Limb (tissue), 2 donors: Measurements from ENCODE around the gene ZFYVE21.

Source experiments
- DNase-seq, 2 donors: peaks; one replicate each; pipeline ENCODE4 v3.0.0-alpha.2; 2016; ENCODE audit errors: extremely low spot score in 2 of 2

The ZFYVE21 gene

DNA sequence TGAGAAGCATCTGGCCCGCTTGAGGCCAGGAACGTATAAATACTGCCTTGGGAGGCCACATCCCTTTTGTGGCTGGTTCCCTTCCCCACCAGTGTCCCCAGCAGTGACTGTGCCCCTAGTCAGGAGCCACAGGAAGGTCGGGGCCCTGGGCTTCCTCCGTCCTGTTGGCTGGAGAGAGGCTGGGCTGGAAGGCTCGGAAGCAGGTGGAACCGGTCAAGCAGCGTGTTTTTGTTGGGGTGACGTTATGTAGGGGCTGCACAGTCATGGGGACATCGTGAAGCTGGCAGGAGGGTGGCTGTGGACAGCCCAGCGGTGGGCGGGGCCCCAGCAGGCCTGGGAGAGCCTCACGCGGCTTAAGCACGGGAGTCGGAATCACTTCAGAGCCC is 10.5 kb upstream of the ZFYVE21 start:
- DNase-seq, result no peak

DNA sequence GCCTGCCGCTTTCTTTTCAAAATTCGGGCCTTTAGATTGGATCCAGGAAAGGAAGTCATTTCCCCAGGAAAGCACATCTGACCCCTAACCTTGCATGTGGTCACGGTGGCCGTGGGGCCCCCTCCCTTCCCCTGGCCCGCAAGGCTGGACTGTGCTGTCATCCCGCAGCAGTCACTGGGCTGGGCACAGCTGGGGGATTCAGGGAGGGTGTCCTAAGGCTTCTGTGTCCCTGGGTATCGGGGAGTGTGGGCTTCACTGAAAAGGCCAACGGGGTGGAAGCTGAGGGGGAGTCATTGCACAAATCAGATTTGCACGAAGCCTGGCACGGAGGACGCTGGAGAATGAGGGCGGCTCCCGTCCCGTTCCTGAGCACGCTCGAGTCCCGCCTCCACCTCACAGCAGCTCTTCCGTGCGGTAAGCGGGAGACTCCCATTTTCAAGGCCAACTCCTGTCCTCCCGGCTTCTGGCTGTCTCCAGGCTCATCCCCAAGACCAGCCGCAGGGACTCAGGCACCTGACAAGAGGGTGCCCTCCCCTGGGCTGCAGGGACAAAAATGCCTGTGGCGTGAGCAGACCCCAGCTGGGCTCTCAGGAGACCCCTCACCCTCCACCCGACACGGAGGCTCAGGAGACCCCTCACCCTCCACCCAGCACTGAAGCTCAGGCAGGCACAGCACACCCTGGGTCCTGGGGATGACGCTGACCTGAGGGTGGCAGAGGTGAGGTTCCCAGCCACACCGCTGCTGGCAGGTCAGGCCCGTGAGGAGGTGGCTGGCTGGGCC is 9.9 kb upstream of the ZFYVE21 start:
- DNase-seq, result no peak

DNA sequence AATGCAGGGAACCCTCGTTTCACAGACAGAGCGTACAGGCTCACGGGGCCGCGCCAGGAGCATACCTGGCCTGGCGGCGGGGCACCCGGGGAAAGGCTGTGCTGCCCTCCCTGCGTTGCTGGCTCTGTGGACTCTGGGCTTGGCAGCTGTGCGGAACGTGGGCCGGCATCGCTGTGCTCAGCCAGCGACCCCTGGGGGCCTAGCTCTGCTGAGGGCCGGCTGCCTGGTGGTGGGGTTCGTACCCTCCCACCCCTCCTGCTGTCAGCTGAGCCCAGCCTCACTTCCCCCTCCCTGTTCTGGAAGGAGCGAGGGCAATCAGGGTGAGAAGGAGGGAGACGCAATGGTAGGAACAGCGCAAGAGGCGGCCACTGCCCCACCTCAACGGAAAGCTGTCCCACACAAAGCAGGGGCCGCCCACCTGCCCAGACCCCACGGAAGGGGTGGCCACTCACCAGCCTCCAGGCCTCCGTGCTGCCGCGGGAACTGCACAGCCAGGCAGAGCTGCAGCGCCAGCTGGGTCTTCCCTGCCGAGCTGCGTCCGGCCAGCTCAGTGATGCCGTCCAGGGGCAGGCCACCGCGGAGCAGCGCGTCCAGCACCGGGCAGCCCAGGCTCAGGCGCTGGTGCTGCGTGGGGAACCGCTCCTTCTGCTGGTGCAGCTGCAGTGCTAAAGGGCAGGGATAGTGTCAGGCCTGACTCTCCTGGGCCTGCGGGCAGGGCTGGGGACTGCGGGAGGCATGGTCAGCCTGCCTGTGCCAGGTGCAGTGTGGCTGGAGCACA is 8.9 kb upstream of the ZFYVE21 start:
- DNase-seq, result no peak

DNA sequence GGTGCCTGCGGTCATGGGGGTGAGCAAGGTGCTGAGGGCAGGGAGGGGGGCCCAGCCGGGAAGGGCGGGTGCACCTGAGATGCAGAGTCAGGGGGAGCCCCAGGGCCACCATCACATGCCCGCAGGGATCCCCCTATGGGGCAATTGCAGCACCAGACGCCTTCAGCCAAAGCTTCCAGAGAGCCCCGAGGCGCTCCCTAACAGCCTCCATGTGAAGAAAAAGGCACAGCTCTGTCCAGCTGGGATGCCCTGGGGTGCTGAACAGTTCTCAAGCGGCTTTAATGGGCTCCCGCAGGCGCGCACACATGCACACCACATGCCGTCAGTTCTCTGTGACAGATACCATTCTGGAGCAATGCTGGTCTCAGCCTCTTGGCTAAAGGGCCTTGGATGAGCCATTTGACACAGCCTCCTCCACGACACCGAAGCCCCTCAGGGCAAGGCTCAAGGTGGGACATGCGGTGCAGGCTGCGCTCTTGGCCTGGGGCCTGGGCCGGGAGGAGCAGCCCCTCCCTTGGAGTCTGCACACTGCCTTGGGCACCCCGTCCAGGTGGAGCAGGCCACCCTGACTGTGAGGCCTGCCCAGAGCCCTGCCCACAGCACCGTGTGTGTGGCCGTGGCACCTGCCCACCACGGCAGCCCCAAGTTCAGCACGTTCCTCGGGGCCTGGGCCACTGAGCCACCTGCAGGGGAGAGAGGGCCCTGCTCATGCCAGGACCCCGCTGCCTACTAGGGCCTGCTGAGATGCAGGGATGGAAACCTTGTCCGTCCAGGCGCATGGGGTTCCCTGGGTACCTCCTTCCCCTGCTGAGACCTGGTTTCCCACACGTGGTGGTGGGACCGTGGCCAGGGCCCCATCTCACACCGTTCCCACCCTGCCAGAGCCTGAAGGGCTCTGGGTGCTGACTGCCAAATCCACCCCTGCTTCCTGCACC is 8.0 kb upstream of the ZFYVE21 start:
- DNase-seq, result no peak

DNA sequence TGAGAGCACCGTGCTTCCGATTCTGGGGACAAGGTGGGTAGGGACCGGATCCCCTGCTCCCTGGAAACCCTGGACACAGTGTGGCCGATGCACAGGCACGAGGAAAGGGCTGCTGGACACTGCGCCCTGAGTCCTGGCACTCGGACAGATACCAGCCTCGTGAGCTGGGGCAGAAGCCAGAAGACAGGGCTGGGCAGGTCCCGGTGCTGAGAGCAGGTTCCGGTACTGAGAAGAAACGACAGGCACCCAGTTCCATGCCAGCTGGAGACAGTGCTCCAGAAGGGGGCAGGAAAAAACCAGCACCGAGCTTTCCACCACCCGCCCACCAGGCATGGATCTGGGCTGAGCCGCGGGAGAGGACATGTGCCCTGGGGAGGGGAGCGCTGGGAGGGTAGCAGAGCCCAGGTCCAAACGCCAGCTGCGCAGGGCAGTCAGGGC is 6.8 kb upstream of the ZFYVE21 start:
- no peak for DNase-seq

DNA sequence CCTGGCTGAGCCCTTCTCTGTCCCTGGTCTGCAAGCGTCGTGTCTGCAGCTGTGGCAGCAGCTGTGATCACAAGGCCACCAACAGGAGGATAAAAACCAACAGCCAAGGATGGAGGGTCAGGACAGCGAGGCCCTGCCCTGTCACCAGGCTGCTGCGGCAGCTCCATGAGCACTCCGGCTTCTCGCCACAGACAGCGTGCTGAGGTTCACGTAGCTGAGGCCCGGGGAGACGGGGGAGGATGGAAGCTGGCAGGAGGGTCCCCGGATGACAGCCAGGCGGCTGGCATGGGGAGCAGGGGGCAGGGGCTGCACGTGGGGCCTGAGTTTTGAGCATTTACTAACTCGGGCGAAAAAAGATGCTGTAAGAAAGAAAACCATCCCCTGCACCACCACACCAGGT is 5.8 kb upstream of the ZFYVE21 start:
- DNase-seq, result no peak

DNA sequence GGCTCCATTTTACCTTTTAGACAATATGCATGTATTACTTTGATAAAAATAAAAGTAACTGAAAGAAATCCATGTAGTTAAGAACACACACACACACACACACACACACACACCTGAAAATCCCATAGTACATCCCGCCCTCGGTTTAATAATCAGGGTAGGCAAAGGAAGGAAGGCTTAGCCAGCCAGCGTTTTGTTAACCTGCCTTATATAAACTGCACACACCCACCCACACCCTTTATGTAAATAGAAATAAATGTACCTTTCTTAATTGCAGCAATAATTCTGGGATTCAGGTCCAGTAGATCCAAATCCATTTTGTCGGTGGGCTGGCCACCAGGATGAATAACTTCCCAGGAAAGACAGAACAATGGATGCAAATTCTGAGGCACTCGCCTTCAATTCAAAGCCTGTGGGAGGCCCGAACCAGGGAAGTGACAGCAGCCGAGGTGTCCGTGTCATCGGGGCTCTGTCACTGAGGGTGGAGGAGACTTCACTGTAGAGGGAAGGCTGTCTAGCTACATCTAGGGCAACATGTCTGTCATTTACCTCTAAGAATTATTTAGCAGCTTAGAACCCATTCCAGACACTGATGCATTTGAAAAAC is 4.7 kb upstream of the ZFYVE21 start:
- DNase-seq, result no peak

DNA sequence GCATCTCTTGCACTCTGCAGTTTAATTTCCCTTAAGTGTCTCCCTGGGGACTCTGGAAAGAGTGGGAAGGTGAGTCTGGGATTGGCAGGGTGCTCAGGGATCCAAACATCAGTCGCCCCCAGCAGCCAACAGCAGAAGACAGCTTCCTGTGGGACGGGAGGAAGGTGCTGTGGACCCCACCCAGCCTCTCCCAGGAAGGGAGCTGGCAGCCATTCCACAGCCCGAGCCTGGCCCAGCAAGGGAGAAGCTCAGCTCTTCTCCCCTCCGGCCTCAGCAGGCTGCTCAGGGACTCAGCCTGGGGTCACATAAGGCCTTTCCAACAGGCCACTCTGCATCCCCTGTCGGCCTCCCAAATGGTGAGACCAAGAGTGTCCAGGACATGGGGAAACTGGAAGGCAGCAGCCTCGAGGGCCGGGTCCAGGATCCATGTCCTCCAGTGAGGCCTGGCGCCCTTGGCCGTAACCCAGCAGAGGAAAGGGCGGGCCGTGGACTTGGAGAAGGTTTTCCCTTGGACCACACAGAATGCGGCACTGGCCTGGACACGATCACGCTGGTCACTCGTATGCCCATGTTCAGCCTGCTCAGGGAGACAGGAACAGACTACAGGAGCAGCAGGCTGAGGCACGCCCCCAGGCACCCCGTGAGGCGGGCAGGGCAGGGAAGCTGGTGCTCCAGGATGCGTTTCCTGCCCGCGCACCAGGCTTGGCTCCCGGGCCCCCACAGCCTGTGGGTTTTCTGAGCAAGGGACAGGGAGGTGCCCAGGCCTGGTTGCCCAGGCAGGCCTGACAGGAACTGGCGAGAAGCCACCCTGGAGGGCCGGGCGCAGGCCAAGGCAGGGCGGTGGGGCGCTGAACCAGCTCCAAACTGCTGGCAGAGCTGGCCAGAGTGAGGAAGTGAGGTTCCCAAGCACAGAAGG is 3.8 kb upstream of the ZFYVE21 start:
- DNase-seq, result no peak

DNA sequence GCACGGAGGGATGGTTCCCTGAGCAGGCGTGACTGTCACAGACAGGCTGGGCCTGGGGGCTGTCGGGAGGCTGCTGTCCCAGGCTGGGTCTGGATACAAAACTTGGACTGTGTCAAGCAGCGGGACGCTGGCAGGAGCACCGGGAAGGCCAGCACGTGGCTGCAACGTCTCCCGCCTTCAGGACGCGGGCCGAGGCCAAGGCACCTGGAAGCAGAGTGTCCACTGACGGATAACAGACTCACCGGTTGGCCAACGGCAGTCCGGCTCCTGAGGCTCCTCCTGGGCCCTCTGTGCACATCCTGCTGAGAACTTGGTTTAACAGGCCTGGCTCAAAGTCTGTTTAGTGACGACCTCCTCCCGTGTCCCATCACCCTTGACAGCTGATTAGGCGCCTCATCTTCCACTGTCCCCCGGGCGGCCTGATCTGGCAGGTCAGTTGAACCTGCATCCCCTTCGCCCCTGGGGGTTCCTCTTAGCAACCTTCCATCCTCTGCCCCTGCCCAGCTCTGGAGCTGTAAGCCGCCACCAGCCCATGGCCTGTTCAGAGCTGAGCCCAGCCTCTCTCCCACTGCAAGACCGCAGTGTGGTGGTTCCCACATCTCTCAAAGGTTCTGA is 2.9 kb upstream of the ZFYVE21 start:
- DNase-seq, result no peak

DNA sequence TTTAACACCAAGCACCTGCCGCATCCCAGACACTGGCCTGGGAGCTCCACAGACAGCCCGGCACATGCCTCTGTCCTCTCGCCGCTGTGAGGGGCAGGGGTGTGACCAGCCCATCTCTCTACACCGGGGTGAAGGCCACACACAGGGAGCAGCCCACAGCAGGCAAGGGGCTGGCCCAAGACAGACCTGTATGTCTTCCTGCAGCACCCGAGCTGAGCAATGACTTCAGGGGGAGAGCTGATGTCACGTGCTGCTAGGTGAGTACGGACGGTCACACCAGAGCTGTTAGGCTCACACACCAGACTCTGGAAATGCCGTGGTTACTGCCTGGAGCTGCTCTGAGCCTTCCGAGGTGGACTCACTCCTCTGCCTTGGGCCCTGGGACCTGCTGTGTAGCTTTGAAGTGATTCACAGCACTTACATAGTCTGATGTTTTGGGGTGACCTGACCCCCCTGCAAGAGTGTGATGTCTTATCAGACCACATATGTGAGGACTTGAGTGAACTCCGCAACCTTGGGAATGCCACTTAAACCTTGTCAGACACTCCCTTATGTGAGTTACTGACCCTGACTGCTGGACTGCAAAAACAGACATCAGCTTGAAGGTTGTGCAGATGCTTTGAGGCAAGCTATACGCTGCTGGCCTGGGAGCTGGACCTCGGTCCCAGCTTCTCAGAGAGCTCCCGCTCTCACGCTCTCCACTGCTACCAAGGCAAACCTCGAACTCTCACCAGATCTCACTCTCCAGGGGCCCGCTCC is 2.1 kb upstream of the ZFYVE21 start:
- DNase-seq, result no peak

DNA sequence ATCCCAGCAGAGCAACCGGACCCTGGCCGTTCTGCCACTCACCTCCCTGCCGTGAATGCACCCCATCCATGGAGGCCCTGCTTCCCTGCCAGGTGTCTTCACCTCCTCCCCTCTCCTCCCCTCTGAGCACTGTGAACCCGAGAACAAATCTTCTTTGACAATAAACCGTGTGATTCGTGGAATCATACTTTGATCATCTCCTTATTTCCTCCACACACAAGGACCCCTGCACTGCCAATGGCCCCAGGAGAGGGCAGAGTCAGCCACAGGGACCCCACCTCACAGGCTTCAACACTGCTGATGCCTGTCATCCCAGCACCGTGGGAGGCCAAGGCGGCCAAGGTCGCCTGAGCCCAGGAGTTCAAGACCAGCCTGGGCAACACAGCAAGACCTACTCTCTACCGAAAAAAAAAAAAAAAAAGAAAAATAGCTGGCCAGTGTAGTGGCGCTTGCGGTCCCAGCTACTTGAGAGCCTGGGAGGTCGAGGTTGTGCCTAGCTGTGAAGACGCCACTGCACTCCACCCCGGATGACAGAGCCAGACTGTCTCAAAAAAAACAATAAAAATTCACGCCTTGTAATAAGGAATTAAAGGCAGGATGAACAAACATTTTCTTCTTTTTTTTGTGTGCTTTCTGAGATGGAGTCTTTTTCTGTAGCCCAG is 1.4 kb upstream of the ZFYVE21 start:
- no peak for DNase-seq

DNA sequence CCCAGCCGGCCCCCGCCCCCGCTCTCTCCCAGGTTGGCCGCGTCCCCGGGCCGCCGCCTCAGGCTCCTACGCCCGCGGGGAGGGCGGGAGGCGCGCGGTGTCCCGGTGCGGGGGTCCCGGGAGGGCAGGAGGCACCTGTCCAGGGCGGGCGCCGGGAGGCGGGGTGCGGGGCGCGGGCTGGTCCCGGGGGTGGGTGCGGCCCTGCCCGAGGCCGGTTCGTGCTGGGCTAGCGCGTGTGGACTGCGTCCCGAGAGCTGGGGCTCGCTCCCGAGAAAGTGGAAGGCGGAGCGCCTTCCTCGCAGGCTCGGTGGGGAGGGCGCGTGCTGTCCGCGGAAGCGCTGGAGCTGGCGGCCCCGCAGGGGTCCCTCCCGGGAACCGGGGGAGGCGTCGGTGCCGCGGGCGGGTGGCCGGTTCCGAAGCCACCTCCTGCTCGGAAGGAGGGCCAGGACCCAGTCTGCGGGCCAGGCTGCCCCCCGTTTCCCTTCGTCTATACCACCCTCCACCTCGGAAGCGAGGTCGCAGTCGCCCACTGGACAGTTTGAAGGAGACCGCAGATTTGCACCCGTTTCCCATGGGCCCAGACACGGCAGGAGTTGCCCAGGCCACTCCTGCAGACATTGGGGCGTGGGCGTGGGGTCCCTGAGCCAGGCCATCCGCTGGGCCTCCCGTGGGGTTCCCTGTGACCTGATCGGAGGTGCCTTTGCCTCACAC is 636 bp downstream of the ZFYVE21 start:
- DNase-seq, result peak in 1 of 2 donors; percentile 71

DNA sequence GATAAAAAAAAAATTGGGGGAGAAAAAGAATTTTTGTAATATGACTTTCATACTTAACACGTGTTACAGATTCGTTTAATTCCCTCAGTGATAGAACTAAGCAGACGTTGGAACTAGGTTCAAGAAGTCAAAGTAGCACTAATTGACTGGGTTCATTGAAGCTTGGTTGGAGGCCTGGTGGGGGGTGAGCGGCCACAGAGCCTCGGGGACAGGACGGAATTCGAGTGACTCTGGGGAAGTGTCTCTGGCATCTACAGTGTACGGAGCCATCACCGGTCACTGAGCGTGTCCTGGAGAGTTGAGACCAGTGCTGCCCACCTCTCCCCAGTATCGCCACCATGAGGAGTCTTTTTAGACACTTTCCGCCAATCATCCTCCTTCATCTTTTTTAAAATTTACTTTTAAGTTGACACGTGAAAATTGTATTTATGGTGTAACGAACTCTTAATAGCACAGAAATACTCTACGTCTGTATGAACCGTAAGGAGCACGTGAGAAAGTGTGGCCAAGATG is 1.3 kb downstream of the ZFYVE21 start:
- no peak for DNase-seq

DNA sequence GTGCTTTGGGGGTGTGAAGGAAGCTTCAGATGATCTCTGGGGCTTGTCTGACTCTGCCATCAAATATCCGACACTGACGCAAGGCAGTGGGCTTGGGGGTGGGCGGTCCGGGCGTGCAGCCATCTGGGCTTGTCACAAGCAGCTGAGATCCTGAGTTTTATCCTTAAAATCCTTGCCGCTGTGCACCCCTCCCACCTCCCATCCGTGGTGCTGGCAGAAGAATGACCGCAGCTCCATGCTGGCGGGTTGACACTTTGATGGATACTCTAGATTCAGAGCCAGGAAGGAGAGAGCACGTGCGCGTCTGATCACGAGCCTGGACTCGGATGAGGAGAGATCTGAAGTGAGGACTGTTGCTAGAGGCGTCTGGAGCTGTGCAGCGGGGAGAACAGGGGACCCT is 3.0 kb downstream of the ZFYVE21 start:
- DNase-seq, result peak in 1 of 2 donors; percentile 64

DNA sequence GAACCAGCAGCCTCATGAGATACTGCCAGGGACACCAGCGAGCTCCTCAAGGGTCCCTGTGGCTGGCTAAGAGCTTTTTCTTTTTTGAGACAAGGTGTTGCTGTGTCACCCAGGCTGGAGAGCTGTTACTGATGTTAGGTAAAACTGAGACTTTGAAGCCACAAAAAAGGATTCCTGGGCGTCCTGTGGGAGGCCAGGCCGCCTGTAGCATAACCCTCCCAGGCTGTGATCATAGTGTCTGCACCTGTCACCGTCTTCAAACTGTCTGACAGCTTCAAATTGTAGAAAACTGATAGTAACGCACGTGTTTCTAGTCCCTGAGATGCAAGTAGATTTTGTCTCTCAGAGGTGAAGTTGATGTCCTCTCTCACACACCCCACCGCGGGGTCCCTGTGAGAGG is 4.1 kb downstream of the ZFYVE21 start:
- no peak for DNase-seq

DNA sequence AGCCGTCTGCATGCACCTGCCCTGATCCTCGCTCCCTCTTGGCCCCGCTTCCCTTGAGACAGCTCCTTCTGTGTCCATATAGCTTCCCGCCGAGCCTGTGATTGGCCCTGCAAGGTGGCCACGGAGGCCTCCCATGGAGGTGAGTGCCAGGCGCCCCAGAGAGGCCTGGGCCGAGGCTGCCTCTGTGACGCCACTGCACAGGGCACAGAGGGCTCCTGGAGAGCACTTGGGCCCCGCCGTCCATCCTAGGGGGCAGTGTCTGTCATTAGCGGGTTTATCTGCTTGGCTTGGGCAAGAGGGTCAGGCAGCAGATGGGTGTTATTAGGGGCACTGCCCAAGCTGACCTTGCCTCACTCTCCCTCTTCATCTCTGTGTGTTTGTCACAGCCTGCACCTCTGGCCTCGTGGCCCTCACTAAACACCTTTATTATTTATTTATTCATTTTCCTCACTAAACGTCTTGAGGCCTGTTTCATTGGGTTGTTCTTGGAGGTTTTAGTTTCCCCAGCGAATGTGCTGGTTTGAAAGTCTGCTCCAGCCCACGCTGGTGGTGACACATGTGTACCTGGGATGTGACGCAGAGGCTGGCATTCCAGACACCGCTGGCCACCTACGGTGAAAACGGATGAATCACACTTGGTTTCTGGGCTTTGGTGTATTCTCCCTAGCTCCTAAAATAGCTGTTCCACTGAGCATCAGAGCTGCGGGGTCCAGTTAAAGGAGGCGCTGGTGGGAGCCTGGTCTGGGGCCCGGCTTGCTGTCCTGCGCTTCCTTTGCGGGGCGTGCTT is 5.9 kb downstream of the ZFYVE21 start:
- DNase-seq, result no peak

DNA sequence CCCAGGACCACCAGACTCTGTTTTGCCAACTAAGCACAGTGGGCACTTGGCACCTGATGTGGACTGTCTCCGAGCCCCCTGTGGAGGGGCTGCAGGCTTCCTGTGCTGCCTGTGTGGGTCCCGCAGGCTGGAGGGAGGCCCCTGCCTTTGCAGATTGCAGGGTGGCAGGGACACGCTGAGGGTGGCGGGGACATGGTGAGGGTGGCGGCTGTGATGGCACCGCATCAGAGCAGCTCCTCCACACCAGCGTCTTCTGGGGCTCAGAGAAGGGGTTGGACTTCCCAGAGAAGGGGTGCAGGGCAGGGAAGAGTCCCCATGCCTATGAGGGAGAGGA is 8.1 kb downstream of the ZFYVE21 start:
- DNase-seq, result no peak
